GM10266 (cell line): ENCODE measurements around the gene KCNB1.

Experiments
- DNase-seq: peaks from one replicate; pipeline ENCODE4 v3.0.0; 2012; ENCODE audit errors: extremely low spot score
- TF ChIP-seq, protein P1 (sequence below): IDR thresholded peaks from 2 replicates; pipeline ENCODE4 v1.5.1; 2012; ENCODE audit warnings: mild to moderate bottlenecking, low read depth; ENCODE audit not compliant: control insufficient read depth, insufficient read depth; ENCODE audit errors: missing control alignments

The KCNB1 gene

DNA sequence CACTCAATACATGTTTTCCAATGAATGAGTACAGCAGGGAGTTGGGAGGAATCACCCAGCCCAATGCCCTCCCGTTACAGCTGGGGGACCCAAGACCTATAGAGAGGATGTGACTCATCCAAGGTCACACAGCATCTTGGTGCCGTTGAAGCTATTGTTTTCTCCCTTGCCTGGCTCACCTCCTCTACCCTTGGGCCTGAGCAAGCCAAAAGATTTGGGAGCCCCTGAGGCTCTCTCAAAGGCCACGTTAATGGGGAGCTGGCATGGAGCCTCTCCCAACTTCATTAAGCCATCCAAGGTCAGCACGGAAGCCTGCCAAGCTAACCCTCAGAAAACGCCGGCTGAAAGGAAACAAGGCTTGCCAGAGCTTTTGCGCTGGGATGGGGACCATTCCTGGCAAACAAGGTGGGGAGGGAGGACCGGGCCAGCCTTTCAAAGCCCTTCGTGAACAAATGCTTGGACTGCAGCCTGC, 30.4 kb downstream of the KCNB1 start:
- TF ChIP-seq, protein P1, sequence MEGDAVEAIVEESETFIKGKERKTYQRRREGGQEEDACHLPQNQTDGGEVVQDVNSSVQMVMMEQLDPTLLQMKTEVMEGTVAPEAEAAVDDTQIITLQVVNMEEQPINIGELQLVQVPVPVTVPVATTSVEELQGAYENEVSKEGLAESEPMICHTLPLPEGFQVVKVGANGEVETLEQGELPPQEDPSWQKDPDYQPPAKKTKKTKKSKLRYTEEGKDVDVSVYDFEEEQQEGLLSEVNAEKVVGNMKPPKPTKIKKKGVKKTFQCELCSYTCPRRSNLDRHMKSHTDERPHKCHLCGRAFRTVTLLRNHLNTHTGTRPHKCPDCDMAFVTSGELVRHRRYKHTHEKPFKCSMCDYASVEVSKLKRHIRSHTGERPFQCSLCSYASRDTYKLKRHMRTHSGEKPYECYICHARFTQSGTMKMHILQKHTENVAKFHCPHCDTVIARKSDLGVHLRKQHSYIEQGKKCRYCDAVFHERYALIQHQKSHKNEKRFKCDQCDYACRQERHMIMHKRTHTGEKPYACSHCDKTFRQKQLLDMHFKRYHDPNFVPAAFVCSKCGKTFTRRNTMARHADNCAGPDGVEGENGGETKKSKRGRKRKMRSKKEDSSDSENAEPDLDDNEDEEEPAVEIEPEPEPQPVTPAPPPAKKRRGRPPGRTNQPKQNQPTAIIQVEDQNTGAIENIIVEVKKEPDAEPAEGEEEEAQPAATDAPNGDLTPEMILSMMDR, result no peak
- no peak for DNase-seq

DNA sequence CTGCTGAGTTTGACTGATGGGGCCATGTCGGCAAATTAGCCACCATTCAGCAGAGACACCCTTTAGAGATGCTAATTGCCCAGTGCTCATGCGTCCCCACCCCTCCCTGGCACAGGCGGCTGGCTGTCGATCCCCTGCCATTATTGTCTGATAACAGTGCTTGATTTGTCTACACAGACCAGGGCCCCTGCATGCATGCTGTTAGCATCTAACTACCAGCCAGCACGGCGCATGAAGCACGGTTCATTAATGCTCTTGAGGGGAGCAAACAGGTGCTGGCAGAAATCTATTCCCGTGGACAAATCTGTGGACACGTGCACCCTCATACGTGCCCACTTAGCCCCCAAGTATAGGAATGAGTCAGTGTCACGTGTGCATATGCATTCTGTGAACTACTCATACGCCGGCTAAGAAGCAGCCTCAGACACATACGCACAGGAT, 32.2 kb downstream of the KCNB1 start:
- TF ChIP-seq, protein P1, result no peak
- no peak for DNase-seq

DNA sequence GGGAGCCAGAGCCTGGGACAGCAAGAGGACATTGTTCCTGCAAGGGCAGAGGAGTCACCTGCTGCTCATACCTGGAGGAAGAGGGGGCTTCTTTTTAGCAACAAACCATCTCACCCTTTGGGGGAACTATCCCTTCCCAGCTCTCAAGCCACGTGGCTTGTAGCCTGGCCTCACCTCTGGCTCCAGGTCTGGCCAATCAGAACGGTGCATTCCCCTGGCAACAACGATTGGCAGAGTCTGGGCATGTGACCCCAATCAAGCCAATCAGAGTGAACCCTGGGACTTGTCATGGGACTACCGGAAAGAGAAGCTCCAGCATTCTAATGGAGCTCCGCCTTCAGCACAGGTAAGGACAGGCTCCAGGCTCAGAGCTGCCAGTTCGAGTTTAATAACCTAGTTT, 33.6 kb downstream of the KCNB1 start:
- no peak for DNase-seq
- TF ChIP-seq, protein P1, result no peak

GRCh38 chr20:49447946-49448809, 34.3 kb downstream of the KCNB1 start:
- TF ChIP-seq, protein P1, result no peak
- no peak for DNase-seq

DNA sequence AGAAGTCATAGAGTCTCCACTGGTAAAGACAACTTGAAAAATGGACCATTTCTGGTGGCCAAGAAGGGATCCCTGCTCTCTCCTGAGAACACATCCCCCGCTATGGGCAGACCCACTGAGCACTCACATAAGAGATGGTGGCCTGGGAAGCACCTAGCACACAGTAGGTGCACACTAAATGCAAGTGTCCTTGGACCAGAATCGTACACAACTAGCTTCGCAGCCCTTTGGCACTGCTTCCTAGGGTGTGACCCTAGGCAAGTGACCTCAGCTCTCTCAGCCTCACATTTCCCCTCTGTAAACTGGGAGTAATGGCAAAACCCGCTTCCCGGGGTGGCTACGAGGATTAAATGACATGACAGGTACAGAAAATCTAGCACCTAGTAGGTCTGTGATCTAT, 35.1 kb downstream of the KCNB1 start:
- DNase-seq, result no peak
- TF ChIP-seq, protein P1, result no peak

DNA sequence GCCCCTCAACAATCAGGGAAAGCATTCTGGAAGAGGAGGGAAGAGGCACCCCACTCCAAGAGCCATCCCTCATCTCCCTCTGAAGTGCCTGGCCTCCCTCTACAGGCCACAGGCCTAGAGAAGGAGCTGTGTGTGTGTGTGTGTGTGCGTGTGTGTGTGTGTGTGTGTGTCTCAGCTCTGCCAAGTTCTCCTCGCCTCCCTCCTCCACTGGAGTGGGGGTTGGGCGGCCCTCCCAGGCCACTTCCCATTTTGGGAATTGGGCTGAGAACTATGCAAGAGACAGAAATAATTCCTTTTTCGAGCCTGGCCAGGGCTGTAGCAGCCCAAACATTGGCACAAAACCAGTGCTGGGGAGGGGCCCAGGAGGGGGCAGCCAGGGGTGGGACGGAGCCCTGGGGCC, 35.7 kb downstream of the KCNB1 start:
- DNase-seq, result no peak
- TF ChIP-seq, protein P1, result no peak

DNA sequence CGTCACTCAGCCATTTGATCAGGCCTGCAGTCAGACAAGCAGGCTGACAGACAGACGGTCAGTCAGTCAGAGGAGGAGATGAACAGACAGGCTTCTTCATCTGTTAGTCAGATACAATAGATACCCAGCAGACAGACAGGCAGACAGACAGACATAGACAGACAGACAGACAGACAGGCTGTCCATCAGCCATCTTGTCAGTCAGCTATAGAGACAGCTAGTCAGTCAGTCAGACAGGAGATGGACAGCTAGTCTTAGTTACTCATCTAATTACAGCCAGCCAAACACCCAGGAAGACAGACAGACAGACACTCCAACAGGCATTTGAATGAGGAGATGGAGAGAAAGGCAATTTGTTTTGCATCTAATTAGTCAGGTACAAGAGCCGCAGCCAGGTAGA, 36.4 kb downstream of the KCNB1 start:
- TF ChIP-seq, protein P1, result no peak

More for the DNA sequence above, 36.4 kb downstream of the KCNB1 start:
- no peak for DNase-seq
